Activated naive CD4-positive, alpha-beta T cell treated with anti-CD3 and anti-CD28 coated beads, Interleukin-2, amount 50 U/mL, for 24 hours (primary cell): ENCODE measurements around the gene PROC.

ENCODE experiments used
- H3K27ac Mint-ChIP-seq: one replicate; pipeline ENCODE4 v1.8.0; 2021; ENCODE audit warnings: mild to moderate bottlenecking, mixed read lengths
- H3K27me3 Mint-ChIP-seq: one replicate; pipeline ENCODE4 v1.8.0; 2021; ENCODE audit warnings: mixed read lengths
- H3K36me3 Mint-ChIP-seq: one replicate; pipeline ENCODE4 v1.8.0; 2021; ENCODE audit warnings: mixed read lengths
- H3K4me1 Mint-ChIP-seq: one replicate; pipeline ENCODE4 v1.8.0; 2021; ENCODE audit warnings: mixed read lengths
- H3K4me3 Mint-ChIP-seq: one replicate; pipeline ENCODE4 v1.8.0; 2021; ENCODE audit warnings: mild to moderate bottlenecking, mixed read lengths
- H3K9me3 Mint-ChIP-seq: one replicate; pipeline ENCODE4 v1.8.0; 2021; ENCODE audit warnings: mixed read lengths

PROC gene

DNA sequence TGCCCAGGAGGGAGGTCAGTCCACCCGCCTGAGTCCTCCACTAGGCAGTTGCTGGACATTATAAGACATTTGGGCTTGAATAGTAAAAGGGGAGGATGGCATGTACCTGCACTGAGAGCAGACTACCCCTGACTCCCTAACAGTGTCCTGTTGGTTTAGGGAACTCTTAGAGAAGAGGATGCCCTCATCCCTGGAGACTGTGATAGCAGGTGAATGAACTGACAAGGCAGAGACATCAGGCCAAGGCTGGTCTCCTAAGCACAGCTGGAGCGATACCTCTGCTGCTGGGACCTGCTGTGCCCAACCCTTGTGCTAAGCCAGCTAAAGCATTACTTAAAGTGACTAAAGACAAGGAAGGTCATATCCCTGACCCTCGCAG lies 34.8 kb downstream of the PROC start:
- Mint-ChIP-seq H3K36me3 (peaks cover 21% of the 10 kb centered on the region), H3K9me3 (peaks cover 5% of the 10 kb centered on the region), H3K4me1 (no peaks in the 10 kb centered on the region), H3K27me3 (no peaks in the 10 kb centered on the region), H3K27ac (no peak overlapping the region), H3K4me3 (no peak overlapping the region)

DNA sequence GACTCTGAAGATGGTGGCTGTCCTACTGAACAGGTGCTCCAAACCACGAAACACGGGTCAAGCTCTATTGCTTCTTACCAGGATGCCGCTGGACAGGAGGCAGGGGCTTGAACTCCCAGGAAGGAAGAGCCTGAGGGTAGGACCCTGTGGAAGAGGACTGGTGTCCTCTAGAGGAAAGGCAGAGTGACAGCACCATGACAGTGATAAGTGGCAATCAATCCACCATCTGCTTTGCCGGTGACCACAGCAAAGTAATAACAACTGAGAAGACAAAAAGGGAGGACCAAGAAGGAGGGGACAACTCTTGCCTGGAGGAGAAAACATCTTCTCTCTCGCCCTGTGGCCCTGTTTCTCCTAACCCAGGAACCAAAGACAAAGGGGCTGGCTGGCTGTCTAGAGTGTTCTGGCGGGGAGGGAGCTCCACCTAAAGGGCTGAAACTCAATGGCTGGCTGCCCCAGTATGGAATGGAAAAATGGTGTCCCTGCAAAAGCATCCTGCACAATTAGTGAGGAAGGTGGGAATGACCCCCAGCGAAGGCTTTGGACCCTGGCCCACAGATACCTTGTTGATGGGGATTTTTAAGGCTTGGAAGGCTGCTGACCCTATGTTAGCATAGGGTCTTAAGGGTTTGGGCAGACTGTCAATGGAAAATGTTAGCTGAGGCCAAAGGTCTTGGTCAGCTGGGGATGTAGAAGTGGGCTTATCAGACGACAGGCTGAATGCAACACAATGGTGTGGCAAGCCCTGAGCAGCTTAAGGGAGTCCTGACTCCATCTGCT lies 35.4 kb downstream of the PROC start:
- Mint-ChIP-seq H3K4me1 (no peaks in the 10 kb centered on the region), H3K4me3 (no peak overlapping the region), H3K27ac (no peak overlapping the region), H3K36me3 (peaks cover 17% of the 10 kb centered on the region), H3K9me3 (no peaks in the 10 kb centered on the region), H3K27me3 (no peaks in the 10 kb centered on the region)

DNA sequence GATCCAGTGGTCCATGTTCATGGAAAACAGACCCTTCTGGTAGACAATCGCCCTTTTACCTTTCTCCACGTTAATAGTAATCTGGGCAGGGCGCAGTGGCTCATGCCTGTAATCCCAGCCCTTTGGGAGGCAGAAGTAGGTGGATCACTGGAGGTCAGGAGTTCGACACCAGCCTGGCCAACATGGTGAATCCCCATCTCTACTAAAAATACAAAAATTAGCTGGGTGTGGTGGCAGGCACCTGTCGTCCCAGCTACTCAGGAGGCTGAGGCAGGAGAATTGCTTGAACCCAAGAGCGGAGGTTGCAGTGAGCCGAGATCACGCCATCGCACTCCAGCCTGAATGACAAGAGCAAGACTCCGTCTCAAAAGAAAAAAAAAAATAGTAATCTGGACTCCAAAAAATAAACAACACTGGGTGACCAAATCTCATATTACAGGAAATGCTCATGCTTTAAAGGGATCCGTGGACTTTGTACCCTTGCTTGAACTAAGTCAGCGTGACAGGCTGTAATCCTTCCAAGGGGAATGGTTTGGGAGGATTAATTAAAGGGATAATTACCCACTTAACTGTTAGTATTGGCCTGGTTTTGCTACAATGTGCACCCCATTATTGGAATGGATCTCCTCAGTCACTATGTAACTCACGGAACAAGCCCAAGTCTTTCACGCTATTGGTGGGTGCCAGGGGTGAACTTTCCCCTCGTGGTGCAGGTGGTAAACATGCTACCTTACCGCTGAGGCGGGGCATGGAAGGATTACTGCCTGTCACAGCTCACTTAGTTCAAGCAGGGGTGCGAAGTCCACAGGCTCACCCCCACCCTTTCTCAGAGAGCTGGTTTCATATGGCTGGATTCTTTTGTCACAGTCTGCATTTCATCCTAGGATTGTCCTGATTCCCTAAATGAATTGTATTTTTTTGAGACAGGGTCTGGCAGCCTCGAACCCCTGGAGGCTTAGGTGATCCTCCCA lies 36.7 kb downstream of the PROC start:
- no peaks in the 10 kb centered on the region for H3K4me1 Mint-ChIP-seq
- no peak overlapping the region for H3K27ac Mint-ChIP-seq
- no peaks in the 10 kb centered on the region for H3K27me3 Mint-ChIP-seq
- no peak overlapping the region for H3K4me3 Mint-ChIP-seq
- H3K36me3 Mint-ChIP-seq, result peaks cover 11% of the 10 kb centered on the region
- no peaks in the 10 kb centered on the region for H3K9me3 Mint-ChIP-seq

DNA sequence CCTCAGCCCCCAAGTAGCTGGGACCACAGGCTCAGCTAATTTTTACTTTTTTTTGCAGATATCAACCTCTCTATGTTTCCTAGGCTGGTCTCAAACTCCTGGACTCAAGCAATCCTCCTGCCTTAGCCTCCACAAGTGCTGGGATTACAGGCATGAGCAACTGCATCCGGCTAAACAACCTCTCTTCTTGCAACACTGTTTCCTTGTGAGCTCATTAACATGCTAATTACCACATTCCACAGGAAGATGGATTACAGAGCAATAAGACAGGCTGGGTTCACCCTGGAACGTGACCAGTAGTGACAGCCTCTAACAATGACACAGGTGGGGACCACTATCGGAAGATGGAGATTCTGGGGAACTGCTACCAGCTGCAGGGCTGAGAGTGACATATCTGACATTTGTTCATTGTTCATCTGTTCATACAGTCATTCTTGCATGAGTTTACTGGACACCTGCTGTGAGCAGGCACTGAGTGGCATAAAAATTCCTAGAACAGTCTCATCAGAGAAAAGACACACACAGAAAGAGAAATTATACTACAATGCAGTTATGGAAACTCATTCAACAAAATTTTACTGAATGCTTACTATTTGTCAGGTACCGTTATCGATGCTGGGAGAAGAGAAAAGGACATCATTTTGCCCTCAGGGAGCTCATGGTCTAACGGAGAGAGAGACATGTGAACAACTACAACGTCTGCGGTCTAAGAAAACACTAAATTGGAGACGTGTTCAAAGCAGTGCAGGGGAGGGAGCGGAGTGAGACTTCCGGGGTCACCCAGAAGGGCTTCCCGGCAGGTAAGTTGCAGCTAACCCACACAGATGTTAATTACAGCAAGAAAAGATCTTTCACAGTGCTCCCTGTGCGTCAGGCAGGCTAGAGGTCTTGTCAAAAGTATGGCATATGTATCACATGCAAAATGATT lies 37.6 kb downstream of the PROC start:
- no peaks in the 10 kb centered on the region for H3K4me1 Mint-ChIP-seq
- no peaks in the 10 kb centered on the region for H3K9me3 Mint-ChIP-seq
- H3K27me3 Mint-ChIP-seq, result no peaks in the 10 kb centered on the region
- no peak overlapping the region for H3K4me3 Mint-ChIP-seq
- H3K27ac Mint-ChIP-seq, result no peak overlapping the region
- peaks cover 9% of the 10 kb centered on the region for H3K36me3 Mint-ChIP-seq

- Mint-ChIP-seq H3K36me3 (peaks cover 15% of the 10 kb centered on the region), H3K4me1 (no peaks in the 10 kb centered on the region), H3K4me3 (no peak overlapping the region), H3K27me3 (no peaks in the 10 kb centered on the region), H3K9me3 (no peaks in the 10 kb centered on the region), H3K27ac (no peak overlapping the region)
These were observed 38.7 kb downstream of the PROC start for GRCh38 chr2:127456960-127457359.

DNA sequence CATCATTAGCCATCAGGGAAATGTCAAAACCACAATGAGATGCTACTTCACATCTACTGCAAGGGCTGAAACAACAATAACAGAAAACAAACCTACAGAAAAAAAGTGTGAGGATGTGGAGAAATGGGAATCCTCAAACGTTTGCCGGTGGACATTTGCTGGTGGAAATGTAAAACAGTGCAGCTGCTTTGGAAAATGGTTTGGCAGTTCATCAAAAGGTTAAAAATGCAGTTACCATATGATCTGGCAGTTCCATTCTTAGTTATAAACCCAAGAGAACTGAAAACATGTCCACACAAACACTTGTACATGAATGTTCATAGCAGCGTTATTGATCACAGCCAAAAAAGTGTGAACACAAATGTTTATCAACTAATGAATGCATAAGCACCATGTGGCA lies 44.2 kb downstream of the PROC start:
- Mint-ChIP-seq H3K36me3 (peaks cover 13% of the 10 kb centered on the region), H3K4me1 (peaks cover 19% of the 10 kb centered on the region), H3K27me3 (no peaks in the 10 kb centered on the region), H3K4me3 (no peak overlapping the region), H3K27ac (no peak overlapping the region), H3K9me3 (no peaks in the 10 kb centered on the region)

DNA sequence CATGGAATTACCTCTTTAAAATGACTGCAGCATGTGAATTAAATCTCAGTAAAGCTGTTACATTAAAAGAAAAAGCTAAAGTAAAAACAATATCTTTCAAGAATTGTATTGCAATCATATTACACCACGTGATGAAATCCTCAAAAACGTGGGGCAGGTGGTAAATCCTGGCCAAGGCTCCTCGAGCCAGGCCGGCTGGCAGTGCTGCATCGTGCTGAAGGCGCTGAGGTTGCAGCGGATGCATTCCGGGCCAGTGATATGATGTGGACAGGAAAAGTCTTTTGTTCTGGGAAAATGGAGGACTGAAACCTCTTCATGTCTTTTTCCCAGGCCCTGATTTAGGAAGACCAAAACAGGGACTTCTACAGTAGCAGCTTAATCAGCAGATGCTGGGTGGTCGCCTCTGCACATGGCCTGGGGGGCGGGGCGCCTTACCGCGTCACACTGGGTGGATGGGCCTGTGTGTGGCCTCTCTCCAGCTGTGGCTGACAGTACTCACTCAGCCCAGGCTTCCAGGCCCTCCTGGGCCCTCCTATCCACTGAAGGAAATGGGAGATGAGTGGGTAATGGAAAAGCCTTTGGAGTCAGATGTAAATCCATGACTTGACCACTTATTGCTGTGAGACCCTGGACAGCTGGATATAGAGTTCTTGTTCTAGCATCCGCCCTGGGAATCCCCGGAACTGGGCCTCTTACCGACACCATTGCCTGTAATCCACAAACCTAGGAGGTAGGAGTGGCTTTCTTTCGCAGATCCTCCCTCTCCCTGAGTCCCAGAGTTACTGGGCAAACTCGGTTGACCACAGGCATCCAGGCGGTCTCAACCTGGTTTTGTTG lies 45.1 kb downstream of the PROC start:
- no peak overlapping the region for H3K4me3 Mint-ChIP-seq

GRCh38 chr2:127464470-127465257 lies 46.4 kb downstream of the PROC start:
- no peak overlapping the region for H3K4me3 Mint-ChIP-seq
- peaks cover 20% of the 10 kb centered on the region for H3K36me3 Mint-ChIP-seq
- peaks cover 19% of the 10 kb centered on the region for H3K4me1 Mint-ChIP-seq
- no peaks in the 10 kb centered on the region for H3K27me3 Mint-ChIP-seq
- H3K9me3 Mint-ChIP-seq, result no peaks in the 10 kb centered on the region
- no peak overlapping the region for H3K27ac Mint-ChIP-seq

More for the DNA sequence above, 45.1 kb downstream of the PROC start:
- H3K9me3 Mint-ChIP-seq, result no peaks in the 10 kb centered on the region
- peaks cover 19% of the 10 kb centered on the region for H3K4me1 Mint-ChIP-seq
- no peak overlapping the region for H3K27ac Mint-ChIP-seq
- no peaks in the 10 kb centered on the region for H3K27me3 Mint-ChIP-seq
- H3K36me3 Mint-ChIP-seq, result peaks cover 16% of the 10 kb centered on the region

- peak overlapping the region; percentile 27 for H3K27ac Mint-ChIP-seq
These were observed 47.0 kb downstream of the PROC start for GRCh38 chr2:127465258-127465657.

GRCh38 chr2:127469051-127469450 lies 50.8 kb downstream of the PROC start:
- H3K36me3 Mint-ChIP-seq, result peaks cover 11% of the 10 kb centered on the region
- H3K4me1 Mint-ChIP-seq, result peaks cover 18% of the 10 kb centered on the region
- H3K9me3 Mint-ChIP-seq, result no peaks in the 10 kb centered on the region
- no peak overlapping the region for H3K27ac Mint-ChIP-seq
- H3K4me3 Mint-ChIP-seq, result no peak overlapping the region
- no peaks in the 10 kb centered on the region for H3K27me3 Mint-ChIP-seq

More at GRCh38 chr2:127465258-127465657, 47.0 kb downstream of the PROC start:
- no peaks in the 10 kb centered on the region for H3K27me3 Mint-ChIP-seq
- H3K9me3 Mint-ChIP-seq, result no peaks in the 10 kb centered on the region
- H3K4me3 Mint-ChIP-seq, result peak overlapping the region; percentile 17
- H3K4me1 Mint-ChIP-seq, result peaks cover 19% of the 10 kb centered on the region
- H3K36me3 Mint-ChIP-seq, result peaks cover 20% of the 10 kb centered on the region

DNA sequence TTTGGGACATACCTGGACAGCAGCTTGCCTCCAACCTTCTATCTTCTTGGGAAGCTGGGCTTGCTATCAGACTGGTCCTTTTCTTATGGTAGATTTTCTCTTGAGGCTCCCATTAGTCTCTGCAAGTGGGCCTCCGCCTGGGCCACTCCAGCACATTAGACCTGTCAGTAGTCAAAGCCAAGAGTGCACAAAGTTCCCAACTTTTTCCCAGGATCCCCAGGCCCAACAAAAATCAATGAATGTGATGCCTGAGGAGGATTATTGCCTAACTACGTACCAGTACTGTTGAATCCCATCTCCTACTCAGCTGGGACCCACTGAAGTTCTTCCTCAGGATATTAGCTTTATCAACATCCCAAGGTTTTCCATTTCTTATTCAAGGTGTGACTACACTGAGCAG lies 51.7 kb downstream of the PROC start:
- Mint-ChIP-seq H3K4me3 (no peak overlapping the region), H3K27me3 (no peaks in the 10 kb centered on the region), H3K36me3 (peaks cover 12% of the 10 kb centered on the region), H3K9me3 (no peaks in the 10 kb centered on the region), H3K4me1 (peaks cover 9% of the 10 kb centered on the region), H3K27ac (no peak overlapping the region)

DNA sequence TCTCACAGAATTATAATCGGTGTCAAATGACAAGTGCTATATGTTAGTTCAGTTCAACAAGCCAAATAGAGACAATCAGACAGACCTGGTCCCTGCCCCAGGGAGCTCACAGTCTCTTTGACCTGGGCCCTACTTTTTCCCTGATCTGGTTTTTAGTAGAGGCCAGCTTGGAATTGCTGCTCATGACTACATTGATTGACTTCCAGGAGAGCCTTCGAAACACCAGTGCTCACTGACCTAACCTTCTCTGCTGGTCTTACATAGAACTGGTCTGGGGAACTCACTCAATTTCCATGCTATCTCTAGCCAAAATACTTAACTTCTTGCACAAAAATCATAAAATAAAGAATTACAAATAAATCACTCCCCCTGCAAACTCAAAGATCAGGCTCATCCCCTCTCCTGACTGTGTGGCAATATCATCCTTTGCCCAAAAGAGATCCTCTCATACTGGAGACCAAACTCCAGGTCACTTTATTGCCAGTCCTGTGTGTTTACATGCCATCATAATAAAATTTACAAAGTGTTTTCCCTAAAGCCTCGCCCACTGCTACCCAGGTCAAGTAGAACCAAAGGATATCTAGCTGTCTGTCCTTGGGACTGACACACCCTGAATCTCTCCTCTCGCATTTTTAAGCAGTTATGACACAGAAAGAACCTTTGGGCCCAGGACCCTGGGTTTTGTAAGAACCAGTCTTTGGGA lies 53.2 kb downstream of the PROC start:
- Mint-ChIP-seq H3K9me3 (no peaks in the 10 kb centered on the region), H3K4me1 (no peaks in the 10 kb centered on the region), H3K4me3 (no peak overlapping the region), H3K36me3 (peaks cover 18% of the 10 kb centered on the region), H3K27ac (no peak overlapping the region), H3K27me3 (no peaks in the 10 kb centered on the region)

DNA sequence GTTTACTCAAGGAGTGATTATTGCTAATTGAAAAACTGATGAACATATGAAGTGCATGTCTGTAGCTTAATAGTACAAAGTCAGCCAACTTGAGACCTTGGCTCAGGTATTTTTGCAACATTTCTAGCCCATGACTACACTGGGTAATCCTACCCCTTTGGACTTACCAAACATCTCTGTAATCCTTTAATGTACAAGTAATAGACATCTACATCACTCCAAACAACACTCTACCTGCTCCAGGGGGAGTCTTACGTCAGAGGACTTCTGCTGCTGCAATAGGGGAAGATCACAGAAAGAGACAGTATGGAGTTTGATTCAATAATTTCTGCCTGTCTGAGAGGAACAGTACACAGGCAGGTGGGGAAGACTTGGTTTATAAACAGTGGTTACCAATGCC lies 54.0 kb downstream of the PROC start:
- Mint-ChIP-seq H3K4me1 (no peaks in the 10 kb centered on the region), H3K27me3 (no peaks in the 10 kb centered on the region), H3K9me3 (no peaks in the 10 kb centered on the region), H3K27ac (no peak overlapping the region), H3K4me3 (no peak overlapping the region), H3K36me3 (peaks cover 18% of the 10 kb centered on the region)
